Nucleus accumbens (tissue), 56 donors: ENCODE measurements around the gene BLTP3B.

Source experiments
- DNase-seq, 56 donors: peaks; one replicate each; lab custom pipeline; 2025; lab: John Stamatoyannopoulos, UW

The BLTP3B gene

DNA sequence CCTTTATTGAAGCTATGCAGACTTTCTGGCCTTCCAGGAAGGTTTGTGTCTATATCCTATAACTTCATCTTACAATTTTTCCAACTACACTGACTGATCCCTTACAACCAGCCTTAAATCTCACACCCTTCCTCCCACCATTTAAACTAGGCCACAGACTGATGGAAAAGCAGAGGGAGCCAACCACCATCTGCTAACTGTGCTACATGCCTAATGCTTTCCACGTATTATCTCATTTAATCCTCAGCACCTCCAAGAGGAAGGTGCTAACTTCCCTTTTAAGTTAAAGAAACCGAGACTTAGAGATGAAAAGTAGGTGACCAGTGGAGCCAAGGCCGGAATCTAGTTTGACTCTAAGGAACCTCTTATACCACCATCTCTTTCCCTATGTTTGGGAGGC lies 22.7 kb upstream of the BLTP3B start:
- no peak for DNase-seq

- no peak for DNase-seq
Observed at GRCh38 chr12:100164153-100164704, 21.6 kb upstream of the BLTP3B start.

DNA sequence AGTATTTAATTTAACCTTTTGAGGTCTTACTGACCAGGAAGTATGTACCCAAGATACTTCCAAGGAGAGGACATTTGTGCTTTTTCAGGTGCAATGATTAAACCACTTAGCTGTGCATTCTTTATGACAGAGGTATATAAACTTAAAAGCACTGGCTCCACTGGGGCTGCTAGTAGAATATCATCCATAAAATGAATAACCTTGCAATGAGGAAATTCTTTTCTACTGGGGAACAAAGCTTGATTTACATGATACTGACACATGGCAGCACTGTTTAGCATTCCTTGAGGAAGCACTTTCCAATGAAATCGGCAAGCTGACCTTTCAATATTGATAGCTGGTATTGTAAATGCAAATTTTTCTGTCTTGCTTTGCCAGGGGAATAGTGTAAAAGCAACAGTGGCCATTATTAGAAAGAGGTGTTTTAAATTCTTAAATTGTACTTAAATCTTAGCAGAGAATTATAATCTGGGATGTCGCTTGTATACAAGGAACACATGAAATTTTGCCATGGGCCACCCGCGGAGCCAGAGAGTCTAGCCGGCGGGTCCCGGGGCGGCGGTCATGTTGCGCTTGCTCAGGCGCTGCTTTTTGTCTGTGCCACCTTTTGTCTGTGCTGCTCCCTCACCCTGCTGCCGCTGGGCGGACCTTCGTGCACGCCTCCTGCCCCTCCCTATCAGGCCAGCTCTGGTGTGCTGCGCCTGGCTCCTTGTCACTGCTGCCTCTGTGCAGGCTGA lies 20.9 kb upstream of the BLTP3B start:
- DNase-seq = peak in 50 of 56 donors; percentile 11 to 74 (median 44)

DNA sequence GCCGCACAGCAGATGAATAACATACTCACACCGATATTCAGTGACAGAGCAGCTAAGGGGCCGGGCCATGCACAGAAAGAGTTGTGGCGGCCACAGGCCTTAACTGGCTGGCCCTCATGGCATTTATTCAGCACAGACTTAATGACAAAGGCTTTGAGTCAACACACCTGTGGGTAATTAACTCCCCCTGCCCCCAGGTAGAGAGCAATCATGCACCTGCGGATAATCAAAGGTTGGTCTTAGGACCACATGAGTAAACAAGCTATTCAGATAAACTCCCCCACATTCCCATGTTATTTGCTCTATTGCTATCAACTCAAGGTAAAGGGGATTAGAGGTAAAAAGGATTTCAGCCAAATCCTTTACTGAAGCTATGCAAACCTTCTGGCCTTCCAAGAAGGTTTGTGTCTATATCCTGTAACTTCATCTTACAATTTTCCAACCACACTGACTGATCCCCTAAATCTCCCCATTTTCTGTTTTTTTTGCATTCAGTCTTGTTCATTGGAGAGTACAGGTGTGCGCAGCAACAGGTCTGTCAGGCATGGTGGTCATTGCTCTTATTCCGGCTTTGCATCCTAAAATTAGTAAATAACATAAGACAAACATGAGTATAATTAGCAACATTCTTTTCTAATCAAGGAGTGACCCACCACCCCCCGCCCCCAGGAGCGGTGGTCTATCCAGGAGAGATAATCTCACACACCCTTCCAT lies 16.9 kb upstream of the BLTP3B start:
- no peak for DNase-seq

DNA sequence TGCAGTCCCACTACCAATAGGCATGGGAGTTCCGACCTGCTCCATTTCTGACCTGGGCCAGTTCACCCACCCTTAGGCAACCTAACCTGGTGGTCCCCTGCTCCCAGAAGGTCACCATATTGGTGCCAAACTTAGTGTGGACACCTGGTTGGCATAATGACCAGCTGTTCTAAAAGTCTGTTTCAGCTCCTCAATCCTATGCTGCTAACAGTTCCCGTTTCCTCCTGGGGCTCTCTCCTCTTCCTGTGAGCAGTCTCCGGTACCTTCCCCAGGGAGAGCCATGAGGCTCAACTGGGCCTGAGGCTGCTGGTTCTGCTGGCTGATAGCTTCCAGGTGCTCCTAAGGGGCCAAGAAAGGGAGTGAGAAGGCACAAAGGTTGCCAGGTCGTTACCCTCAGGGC lies 15.9 kb upstream of the BLTP3B start:
- DNase-seq = no peak

GRCh38 chr12:100157427-100157821 lies 14.8 kb upstream of the BLTP3B start:
- DNase-seq = no peak

- DNase-seq = no peak
Observed at GRCh38 chr12:100156731-100157426, 14.2 kb upstream of the BLTP3B start.

DNA sequence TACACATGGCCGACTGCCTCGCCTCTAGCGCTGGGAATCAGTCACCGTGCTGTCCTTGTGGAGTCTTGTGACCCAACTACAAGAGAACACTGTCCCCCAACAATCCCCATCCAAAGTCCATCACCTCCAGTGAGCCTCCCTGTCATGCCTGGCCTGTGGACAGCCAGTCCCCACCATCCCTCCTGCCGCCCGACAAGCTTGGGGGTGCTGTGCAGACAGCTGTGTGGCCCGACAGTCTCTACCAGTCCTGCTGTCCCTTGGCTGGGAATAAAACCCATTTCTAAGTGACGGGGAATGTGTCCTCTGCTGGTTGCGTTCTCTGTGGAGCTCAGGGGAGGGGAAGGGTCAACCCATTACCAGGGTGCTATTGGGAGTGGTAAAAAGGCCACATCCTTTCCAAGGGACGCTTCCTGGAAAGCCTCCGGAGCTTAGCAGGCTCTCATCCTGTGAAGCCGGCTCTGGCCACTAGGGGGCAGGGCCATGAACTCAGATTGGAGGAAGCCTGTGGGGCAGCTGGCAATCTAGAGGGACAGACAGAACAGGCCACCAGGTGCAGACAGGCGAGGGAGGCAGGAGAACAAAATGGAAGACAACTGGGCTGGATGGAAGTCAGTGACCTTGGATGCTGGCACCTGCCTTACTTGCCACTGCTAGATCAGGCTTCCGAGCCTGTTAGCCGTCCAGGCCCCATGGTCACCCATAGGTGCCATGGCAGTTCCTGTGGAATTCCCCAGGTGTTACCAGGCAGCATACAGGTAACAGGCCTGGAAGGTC lies 12.0 kb upstream of the BLTP3B start:
- DNase-seq = peak in 29 of 56 donors; percentile 2 to 55 (median 13)

DNA sequence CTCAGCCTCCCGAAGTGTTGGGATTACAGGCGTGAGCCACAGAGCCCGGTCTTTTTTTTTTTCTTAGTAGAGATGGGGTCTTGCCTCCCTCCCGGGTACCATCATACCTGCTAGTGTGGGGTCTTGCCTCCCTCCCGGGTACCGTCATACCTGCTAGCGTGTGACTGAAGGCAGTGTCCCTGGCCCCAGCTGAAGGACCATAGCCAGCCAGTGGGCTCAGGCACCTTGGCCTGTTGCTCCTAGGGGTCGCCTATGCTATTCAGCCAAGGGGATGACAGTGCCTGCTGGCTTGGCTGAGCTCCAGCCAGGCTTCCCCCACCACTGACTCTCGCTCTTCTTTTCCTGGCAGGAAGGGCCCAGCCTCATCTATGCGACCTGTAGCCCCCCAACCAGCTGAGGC lies 10.5 kb upstream of the BLTP3B start:
- no peak for DNase-seq

DNA sequence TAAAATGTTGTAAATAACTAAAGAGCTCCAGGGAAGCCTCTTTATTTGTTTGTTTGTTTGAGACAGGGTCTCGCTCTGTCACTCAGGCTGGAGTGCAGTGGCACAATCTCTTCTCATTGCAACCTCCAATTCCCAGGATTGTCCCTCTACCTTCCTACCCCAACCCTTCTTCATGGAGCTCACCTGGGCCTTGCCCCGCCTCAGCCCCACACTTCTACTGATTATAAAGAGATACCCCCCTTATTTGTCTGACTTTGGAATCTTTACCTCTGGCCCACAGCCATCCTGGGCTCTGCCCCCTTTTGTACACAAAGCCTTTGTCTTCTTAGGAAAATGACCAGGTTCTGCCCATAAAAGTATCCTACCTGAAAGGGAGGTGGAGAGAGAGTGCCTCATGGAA lies 9.1 kb upstream of the BLTP3B start:
- DNase-seq = no peak

DNA sequence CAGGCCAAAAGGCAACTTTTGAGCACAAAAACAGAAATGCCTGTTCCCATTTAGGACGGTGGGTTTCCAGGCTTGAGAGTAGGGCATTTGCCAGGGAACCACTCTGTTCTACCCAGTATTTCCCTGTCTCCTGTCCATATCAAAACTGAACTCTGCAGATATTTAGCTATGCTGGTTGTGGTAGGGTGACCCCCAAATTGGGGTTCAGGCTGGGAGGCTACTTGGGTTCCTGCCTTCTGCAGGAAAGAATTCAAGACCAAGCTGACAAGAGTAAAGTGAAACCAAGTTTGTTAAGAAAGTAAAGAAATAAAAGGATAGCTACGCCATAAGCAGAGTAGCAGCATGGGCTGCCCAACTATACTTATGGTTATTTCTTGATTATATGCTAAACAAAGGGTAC lies 3.6 kb upstream of the BLTP3B start:
- no peak for DNase-seq

DNA sequence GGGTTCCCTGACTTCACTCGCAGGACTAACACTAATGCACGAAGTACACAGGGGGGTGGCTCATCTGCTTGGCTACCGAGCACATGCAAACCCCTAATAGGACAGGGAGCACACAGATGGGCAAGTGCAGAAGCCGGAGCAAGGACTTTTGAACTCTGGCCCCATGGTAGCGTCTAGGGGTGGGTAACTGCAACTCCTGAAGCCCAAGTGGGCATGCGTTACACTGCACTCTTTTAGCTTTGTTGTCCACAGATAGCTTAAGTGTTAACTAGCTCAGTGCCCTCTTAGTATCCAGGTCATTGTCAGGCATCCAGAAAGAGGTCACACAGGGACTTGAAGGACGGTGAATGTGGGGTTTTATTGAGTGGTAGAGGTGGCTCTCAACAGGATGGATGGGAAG lies 3.0 kb upstream of the BLTP3B start:
- no peak for DNase-seq

DNA sequence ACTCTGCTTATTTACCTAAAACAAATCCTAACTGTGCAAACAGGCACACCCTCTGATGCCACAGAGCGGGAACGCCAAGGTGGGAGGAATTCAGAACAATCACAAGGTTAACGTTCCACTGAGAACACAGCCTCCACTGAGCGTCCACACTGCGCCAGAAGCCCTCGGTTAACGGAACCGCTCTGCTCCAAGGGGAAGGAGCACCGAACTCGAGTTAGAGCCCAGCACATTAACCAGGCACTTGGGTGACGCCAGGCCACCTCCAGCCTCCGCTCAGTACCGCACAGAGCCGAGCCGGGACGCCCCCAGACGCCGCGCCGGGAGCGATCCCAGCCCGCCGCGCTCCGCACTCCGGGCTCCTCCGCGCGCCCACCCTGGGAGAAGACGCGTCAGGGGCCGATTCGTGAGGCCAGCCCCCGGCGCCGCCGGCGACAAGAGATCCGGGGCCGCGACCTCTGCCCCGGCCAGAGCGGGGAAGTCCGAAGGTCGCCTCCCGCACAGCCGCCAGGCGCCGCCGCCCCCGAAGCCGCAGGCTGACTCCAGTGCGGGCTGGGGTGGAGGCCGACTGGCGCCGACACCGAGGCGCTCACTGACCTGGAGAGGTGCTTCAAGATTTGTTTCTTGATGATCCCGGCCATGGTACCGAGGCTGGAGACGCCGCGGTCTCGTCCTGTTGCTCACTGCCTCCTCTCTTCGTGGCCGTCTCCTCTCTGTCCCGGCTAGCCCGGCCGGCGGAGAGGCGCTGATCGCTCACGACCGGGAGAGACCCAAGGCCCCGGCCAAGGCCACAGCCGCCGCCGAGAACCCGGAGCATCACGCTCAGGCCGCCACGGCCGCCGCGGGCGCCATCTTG lies 450 bp downstream of the BLTP3B start:
- peak in 50 of 56 donors; percentile 11 to 78 (median 57) for DNase-seq

DNA sequence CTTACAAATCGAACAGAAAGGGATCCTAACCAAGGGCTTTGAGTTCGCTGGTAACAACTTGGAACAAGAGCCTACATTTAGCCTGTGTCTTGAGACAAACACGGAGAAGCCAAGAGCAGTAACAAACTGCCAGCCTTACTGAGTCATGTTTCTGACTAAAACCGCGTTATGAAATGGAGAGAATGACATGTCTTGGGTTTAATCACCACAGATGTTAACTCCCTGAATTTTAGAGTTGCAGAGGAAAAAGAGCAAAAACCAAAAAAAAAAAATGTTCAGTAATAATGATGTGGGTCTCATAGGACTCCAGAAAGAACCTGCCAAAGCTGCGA lies 1.0 kb downstream of the BLTP3B start:
- peak in 6 of 56 donors; percentile 18 to 63 (median 26) for DNase-seq

- DNase-seq = no peak
Observed at GRCh38 chr12:100138803-100139098, 3.9 kb downstream of the BLTP3B start.

- peak in 4 of 56 donors; percentile 3 to 31 (median 18) for DNase-seq
Observed at GRCh38 chr12:100138048-100138802, 4.4 kb downstream of the BLTP3B start.

DNA sequence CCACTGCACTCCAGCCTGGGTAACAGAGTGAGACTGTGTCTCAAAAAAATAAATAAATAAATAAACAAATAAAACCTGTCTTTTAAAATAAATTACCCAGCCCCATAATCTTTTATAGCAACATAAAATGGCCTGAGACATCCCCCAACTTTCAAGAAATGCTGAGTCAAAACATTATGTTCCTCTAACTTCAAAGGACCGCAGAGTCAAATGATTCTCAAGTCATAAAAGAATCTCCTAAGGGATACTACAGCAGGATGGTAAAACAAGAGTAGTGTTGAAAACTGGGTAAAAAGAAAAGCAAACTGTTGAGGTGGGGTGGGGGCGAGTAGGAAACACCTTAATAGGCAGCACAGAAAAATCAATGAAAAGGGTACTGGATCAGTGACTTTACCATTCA lies 9.5 kb downstream of the BLTP3B start:
- DNase-seq = no peak

DNA sequence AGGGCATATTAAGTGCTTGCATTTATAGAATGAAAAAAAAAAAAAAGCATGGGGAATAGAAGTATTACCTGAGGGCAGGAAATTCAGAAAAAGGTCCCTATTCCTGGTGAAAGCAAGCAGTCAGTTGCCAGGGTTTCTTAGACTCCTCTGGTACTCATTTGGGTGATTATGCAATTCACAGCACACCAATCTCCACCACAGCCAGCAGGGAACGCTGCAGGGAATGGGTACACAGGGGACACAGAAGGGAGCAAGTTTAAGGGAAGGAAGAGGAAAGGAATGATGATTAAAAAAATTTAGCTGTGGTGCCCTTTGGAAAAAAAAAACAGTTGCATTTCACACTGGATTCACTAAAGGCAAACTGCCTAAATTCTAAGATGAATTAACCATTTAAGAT lies 14.2 kb downstream of the BLTP3B start:
- peak in 13 of 56 donors; percentile 2 to 29 (median 7) for DNase-seq
